Osteoblast (primary cell): Measurements from ENCODE around the gene INTS14. TPM values are rescaled to one million over a fixed set of nuclear protein-coding genes. Genes with fewer than 3 reads are reported as not detected.

Experiments used
- DNase-seq: peaks from one replicate; pipeline ENCODE4 v3.0.0; 2011; ENCODE audit warnings: low spot score, mixed read lengths; ENCODE audit not compliant: insufficient read length; ENCODE audit errors: missing footprints
- H2AFZ ChIP-seq: 2 replicates; pipeline ENCODE4 v1.6.0; 2011; ENCODE audit warnings: mild to moderate bottlenecking, low read length
- H3K27ac ChIP-seq: 2 replicates; pipeline ENCODE4 v1.5.1; 2011; ENCODE audit warnings: mild to moderate bottlenecking, low read depth, low read length, moderate library complexity
- H3K27me3 ChIP-seq: 2 replicates; pipeline ENCODE4 v1.6.0; 2012; ENCODE audit warnings: mild to moderate bottlenecking, control low read depth, inconsistent platforms, low read length, moderate library complexity; ENCODE audit not compliant: insufficient read depth
- H3K36me3 ChIP-seq: 2 replicates; pipeline ENCODE4 v1.5.1; 2011; ENCODE audit warnings: mild to moderate bottlenecking, low read length, control low read depth, moderate library complexity; ENCODE audit not compliant: insufficient read depth
- H3K4me1 ChIP-seq: 2 replicates; pipeline ENCODE4 v1.5.1; 2011; ENCODE audit warnings: mild to moderate bottlenecking, low read length, control low read depth, moderate library complexity; ENCODE audit not compliant: insufficient read depth
- H3K4me2 ChIP-seq: 2 replicates; pipeline ENCODE4 v1.6.0; 2011; ENCODE audit warnings: mild to moderate bottlenecking, low read length; ENCODE audit not compliant: insufficient read depth
- H3K4me3 ChIP-seq: fragments of 200-600 bp; sonication (generic); 3 replicates; pipeline ENCODE4 v1.5.1; 2012; ENCODE audit warnings: mild to moderate bottlenecking, low read length, inconsistent platforms; ENCODE audit not compliant: insufficient read depth
- H3K79me2 ChIP-seq: 2 replicates; pipeline ENCODE4 v1.6.0; 2012; ENCODE audit warnings: mild to moderate bottlenecking, low read length, control low read depth, inconsistent platforms; ENCODE audit not compliant: insufficient read depth
- H3K9me3 ChIP-seq: 2 replicates; pipeline ENCODE4 v1.5.1; 2011; ENCODE audit warnings: low read depth, low read length, control low read depth
- H4K20me1 ChIP-seq: 2 replicates; pipeline ENCODE4 v1.6.0; 2012; ENCODE audit warnings: mild to moderate bottlenecking, low read length, control low read depth; ENCODE audit not compliant: insufficient read depth
- CTCF ChIP-seq: IDR thresholded peaks from 2 replicates; pipeline ENCODE4 v1.5.1; 2011; ENCODE audit warnings: mild to moderate bottlenecking, low read depth, low read length, moderate library complexity; ENCODE audit errors: extremely low read depth
- total RNA-seq: library from RNA; depleted of rRNA; stranded (reverse); fragments of >200 nt; gene quantifications from 2 replicates; pipeline ENCODE4 v1.2.3, GENCODE V29; 2012

INTS14 gene
- total RNA-seq, 1 donor, result 31.5 TPM

- Histone ChIP-seq H3K4me1 (peaks cover 15% of the 10 kb centered on the region), H3K27me3 (no peaks in the 10 kb centered on the region), H2AFZ (no peak overlapping the region), H3K4me2 (peak overlapping the region; percentile 25), H3K9me3 (no peaks in the 10 kb centered on the region), H3K4me3 (no peak overlapping the region), H3K79me2 (no peaks in the 10 kb centered on the region), H4K20me1 (no peaks in the 10 kb centered on the region), H3K36me3 (peaks cover 9% of the 10 kb centered on the region), H3K27ac (peak overlapping the region; percentile 18)
- no peak for DNase-seq
- TF ChIP-seq CTCF, result no peak
Measured at GRCh38 chr15:65653801-65654521, 43.0 kb upstream of the INTS14 start.

- no peak for TF ChIP-seq CTCF
- peak; percentile 64 for DNase-seq
- H3K4me1 ChIP-seq, result peaks cover 15% of the 10 kb centered on the region
- H3K79me2 ChIP-seq, result no peaks in the 10 kb centered on the region
- H3K36me3 ChIP-seq, result peaks cover 9% of the 10 kb centered on the region
- H3K9me3 ChIP-seq, result no peaks in the 10 kb centered on the region
- no peak overlapping the region for H3K4me3 ChIP-seq
- H4K20me1 ChIP-seq, result no peaks in the 10 kb centered on the region
- no peak overlapping the region for H2AFZ ChIP-seq
- peak overlapping the region; percentile 25 for H3K4me2 ChIP-seq
- peak overlapping the region; percentile 18 for H3K27ac ChIP-seq
- no peaks in the 10 kb centered on the region for H3K27me3 ChIP-seq
Measured at GRCh38 chr15:65653341-65653740, 42.4 kb upstream of the INTS14 start.

- Histone ChIP-seq H3K9me3 (no peaks in the 10 kb centered on the region), H3K4me2 (no peak overlapping the region), H3K36me3 (peaks cover 4% of the 10 kb centered on the region), H3K79me2 (no peaks in the 10 kb centered on the region), H3K27ac (no peak overlapping the region), H3K27me3 (no peaks in the 10 kb centered on the region), H3K4me3 (no peak overlapping the region), H2AFZ (no peak overlapping the region), H3K4me1 (peaks cover 15% of the 10 kb centered on the region), H4K20me1 (no peaks in the 10 kb centered on the region)
- TF ChIP-seq CTCF, result no peak
- no peak for DNase-seq
Measured at GRCh38 chr15:65651831-65652749, 41.2 kb upstream of the INTS14 start.

GRCh38 chr15:65651042-65651322 lies 40.1 kb upstream of the INTS14 start:
- no peak overlapping the region for H3K4me3 ChIP-seq
- no peaks in the 10 kb centered on the region for H3K79me2 ChIP-seq
- DNase-seq, result no peak
- peaks cover 15% of the 10 kb centered on the region for H3K4me1 ChIP-seq
- H3K27ac ChIP-seq, result no peak overlapping the region
- H2AFZ ChIP-seq, result no peak overlapping the region
- H3K36me3 ChIP-seq, result peaks cover 2% of the 10 kb centered on the region
- TF ChIP-seq CTCF, result no peak
- H3K9me3 ChIP-seq, result no peaks in the 10 kb centered on the region
- no peaks in the 10 kb centered on the region for H3K27me3 ChIP-seq
- no peak overlapping the region for H3K4me2 ChIP-seq
- H4K20me1 ChIP-seq, result no peaks in the 10 kb centered on the region
